HG02610 (cell line): Measurements from ENCODE around the gene OTOGL.
A peak's percentile ranks its signal among the peaks of the same experiment; 100 is the strongest.
"Not testable (repeated sequence)": the region's sequence is repeated elsewhere in the genome, so short reads cannot be mapped to it uniquely, and the experiment has no call there.

ENCODE experiments used
- ATAC-seq: cut with Tn5 transposase; IDR thresholded peaks from one replicate; pipeline ENCODE4 v1.9.1; 2021; ENCODE audit warnings: mild to moderate bottlenecking, moderate library complexity; ENCODE audit not compliant: unreplicated experiment

OTOGL gene

GRCh38 chr12:80129895-80130530, 30.7 kb downstream of the OTOGL start:
- no peak for ATAC-seq

- no peak for ATAC-seq
These were observed 36.3 kb downstream of the OTOGL start for GRCh38 chr12:80135624-80136023.

- ATAC-seq, result no peak
These were observed 40.7 kb downstream of the OTOGL start for GRCh38 chr12:80140005-80140404.

- ATAC-seq, result no peak
These were observed 43.3 kb downstream of the OTOGL start for GRCh38 chr12:80142640-80143039.

GRCh38 chr12:80143537-80143936, 44.2 kb downstream of the OTOGL start:
- no peak for ATAC-seq

- not testable (repeated sequence) for ATAC-seq
These were observed 50.4 kb downstream of the OTOGL start for GRCh38 chr12:80149547-80150313.

- ATAC-seq, result no peak
These were observed 51.8 kb downstream of the OTOGL start for GRCh38 chr12:80151131-80151530.

- ATAC-seq, result no peak
These were observed 54.9 kb downstream of the OTOGL start for GRCh38 chr12:80154261-80154660.

- ATAC-seq, result no peak
These were observed 57.0 kb downstream of the OTOGL start for GRCh38 chr12:80156306-80156705.

GRCh38 chr12:80157645-80158044, 58.3 kb downstream of the OTOGL start:
- no peak for ATAC-seq

GRCh38 chr12:80161612-80162011, 62.3 kb downstream of the OTOGL start:
- no peak for ATAC-seq

GRCh38 chr12:80162177-80162576, 62.8 kb downstream of the OTOGL start:
- no peak for ATAC-seq

- ATAC-seq, result no peak
These were observed 66.4 kb downstream of the OTOGL start for GRCh38 chr12:80165746-80166145.

GRCh38 chr12:80166751-80167150, 67.4 kb downstream of the OTOGL start:
- no peak for ATAC-seq

- ATAC-seq, result no peak
These were observed 69.6 kb downstream of the OTOGL start for GRCh38 chr12:80168936-80169335.

GRCh38 chr12:80170915-80171314, 71.6 kb downstream of the OTOGL start:
- no peak for ATAC-seq

- no peak for ATAC-seq
These were observed 73.9 kb downstream of the OTOGL start for GRCh38 chr12:80173083-80173864.

GRCh38 chr12:80175307-80175930, 76.1 kb downstream of the OTOGL start:
- no peak for ATAC-seq

GRCh38 chr12:80176706-80177105, 77.4 kb downstream of the OTOGL start:
- ATAC-seq, result no peak

GRCh38 chr12:80178846-80179245, 79.5 kb downstream of the OTOGL start:
- ATAC-seq, result peak; percentile 87

GRCh38 chr12:80183939-80184338, 84.6 kb downstream of the OTOGL start:
- no peak for ATAC-seq
